ENCODE data around the gene RUFY1. TPM values are rescaled to one million over a fixed set of nuclear protein-coding genes. Genes with fewer than 3 reads are reported as not detected.
"Not testable (repeated sequence)": the region's sequence is repeated elsewhere in the genome, so short reads cannot be mapped to it uniquely, and the experiment has no call there.

Gene RUFY1
- total RNA-seq, 1 experiment from 2014 or later: 45.7 TPM

DNA sequence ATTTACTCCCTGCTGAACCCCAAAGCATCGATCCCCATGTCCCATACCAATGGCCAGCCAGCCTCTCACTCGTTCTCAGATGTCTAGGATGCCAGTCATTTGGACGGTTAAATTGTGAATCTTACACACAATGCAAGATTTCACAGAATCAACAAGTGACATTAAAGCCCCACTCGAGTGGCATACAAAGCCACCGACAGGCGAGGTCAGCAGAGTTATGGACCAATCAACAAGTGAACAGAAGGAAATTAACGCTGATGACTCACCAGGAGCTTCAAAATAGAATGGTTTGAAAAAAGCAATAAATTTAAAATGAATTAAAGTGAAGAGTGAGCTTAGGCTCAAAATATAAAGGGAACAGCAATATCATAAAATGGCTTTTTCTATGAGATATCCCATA lies 8.2 kb upstream of the RUFY1 start:
- Histone ChIP-seq H3K9me3 (ENCODE audit: control insufficient read depth, low read depth, low read length) (no peaks in the 10 kb centered on the region), H3K56ac (ENCODE audit: insufficient read length, low read depth, low read length) (no peak overlapping the region), H3K4me1 (ENCODE audit: insufficient read depth, low read length) (no peaks in the 10 kb centered on the region; the same call in 1 of the 2 replicates), H2AFZ (ENCODE audit: low read length) (no peak overlapping the region), H2BK12ac (ENCODE audit: insufficient read length, low read depth, low read length) (no peak overlapping the region), H3K23me2 (ENCODE audit: insufficient read length, low read depth, low read length, poor library complexity, severe bottlenecking) (no peaks in the 10 kb centered on the region), H2BK20ac (ENCODE audit: low read depth, low read length, poor library complexity, severe bottlenecking) (no peak overlapping the region), H2BK120ac (ENCODE audit: low read depth, low read length, poor library complexity, severe bottlenecking) (no peak overlapping the region), H3K18ac (ENCODE audit: insufficient read length, low read depth, low read length) (no peak overlapping the region), H3K14ac (ENCODE audit: insufficient read depth, low read length) (no peak overlapping the region), H3K27me3 (ENCODE audit: insufficient read depth, low read length) (no peaks in the 10 kb centered on the region), H2AK5ac (ENCODE audit: insufficient read length, low read length) (no peak overlapping the region), H3K4me2 (ENCODE audit: insufficient read depth, insufficient read length, low read length) (no peak overlapping the region), H3K23ac (ENCODE audit: insufficient read length, low read depth, low read length) (no peak overlapping the region), H4K91ac (ENCODE audit: insufficient read length, low read depth, low read length) (no peak overlapping the region), H3K79me1 (ENCODE audit: insufficient read depth, low read depth, low read length, poor library complexity, severe bottlenecking) (no peaks in the 10 kb centered on the region), H4K20me1 (ENCODE audit: control insufficient read depth, insufficient read depth, insufficient read length) (no peaks in the 10 kb centered on the region), H3K9ac (ENCODE audit: extremely low read depth, insufficient read length, low read length) (no peak overlapping the region), H2BK15ac (ENCODE audit: low read depth, low read length) (no peak overlapping the region), H4K5ac (ENCODE audit: insufficient read length, low read depth, low read length) (no peak overlapping the region), H3K4ac (ENCODE audit: low read depth, low read length) (no peak overlapping the region), H2BK5ac (ENCODE audit: insufficient read length, low read length) (no peak overlapping the region), H3K79me2 (ENCODE audit: insufficient read depth, low read length) (no peaks in the 10 kb centered on the region), H3T11ph (ENCODE audit: low read length) (no peak overlapping the region), H3K27ac (ENCODE audit: insufficient read length, low read depth, low read length) (no peak overlapping the region), H4K8ac (replicated peaks; ENCODE audit: insufficient read length, low read depth, low read length) (no peak overlapping the region)
- no peak for DNase-seq
- H3K27me3 Mint-ChIP-seq (ENCODE audit: low read depth): no peaks in the 10 kb centered on the region; the same call in none of the 2 replicates
- TF ChIP-seq, protein P1, sequence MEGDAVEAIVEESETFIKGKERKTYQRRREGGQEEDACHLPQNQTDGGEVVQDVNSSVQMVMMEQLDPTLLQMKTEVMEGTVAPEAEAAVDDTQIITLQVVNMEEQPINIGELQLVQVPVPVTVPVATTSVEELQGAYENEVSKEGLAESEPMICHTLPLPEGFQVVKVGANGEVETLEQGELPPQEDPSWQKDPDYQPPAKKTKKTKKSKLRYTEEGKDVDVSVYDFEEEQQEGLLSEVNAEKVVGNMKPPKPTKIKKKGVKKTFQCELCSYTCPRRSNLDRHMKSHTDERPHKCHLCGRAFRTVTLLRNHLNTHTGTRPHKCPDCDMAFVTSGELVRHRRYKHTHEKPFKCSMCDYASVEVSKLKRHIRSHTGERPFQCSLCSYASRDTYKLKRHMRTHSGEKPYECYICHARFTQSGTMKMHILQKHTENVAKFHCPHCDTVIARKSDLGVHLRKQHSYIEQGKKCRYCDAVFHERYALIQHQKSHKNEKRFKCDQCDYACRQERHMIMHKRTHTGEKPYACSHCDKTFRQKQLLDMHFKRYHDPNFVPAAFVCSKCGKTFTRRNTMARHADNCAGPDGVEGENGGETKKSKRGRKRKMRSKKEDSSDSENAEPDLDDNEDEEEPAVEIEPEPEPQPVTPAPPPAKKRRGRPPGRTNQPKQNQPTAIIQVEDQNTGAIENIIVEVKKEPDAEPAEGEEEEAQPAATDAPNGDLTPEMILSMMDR (conservative IDR thresholded peaks at IDR 0.05): no peak
- no peaks in the 10 kb centered on the region for H3K9me3 Mint-ChIP-seq
- no CpG with 5 or more reads among the region's 7 CpGs for WGBS (ENCODE audit: extremely low coverage, insufficient read length, low lambda C conversion rate)
- H3K4me3 Mint-ChIP-seq: no peak overlapping the region
- H3K36me3 Mint-ChIP-seq (ENCODE audit: insufficient read depth in 1 of 3, low read depth in 3 of 3): peaks cover 0 to 3% (median 0%) of the 10 kb centered on the region in 3 experiments; a peak in 1 of 7 replicates
- no peak overlapping the region; a peak in 2 of 7 replicates for H3K27ac Mint-ChIP-seq
- peaks cover 4% of the 10 kb centered on the region in 2 experiments; a peak in 3 of 4 replicates for H3K4me1 Mint-ChIP-seq

DNA sequence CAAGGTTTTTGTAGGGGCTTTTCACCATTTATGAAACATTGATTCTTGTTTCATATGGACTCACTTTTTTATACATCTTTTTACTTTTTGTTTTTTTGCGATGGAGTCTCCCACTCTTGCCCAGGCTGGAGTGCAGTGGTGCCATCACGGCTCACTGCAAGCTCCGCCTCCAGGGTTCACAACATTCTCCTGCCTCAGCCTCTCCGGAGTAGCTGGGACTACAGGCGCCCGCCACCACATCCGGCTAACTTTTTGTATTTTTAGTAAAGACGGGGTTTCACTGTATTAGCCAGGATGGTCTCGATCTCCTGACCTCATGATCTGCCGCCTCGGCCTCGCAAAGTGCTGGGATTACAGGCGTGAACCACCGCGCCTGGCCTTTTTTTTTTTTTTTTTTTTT lies 7.1 kb upstream of the RUFY1 start:
- not testable (repeated sequence) for H3K56ac ChIP-seq (ENCODE audit: insufficient read length, low read depth, low read length); H2BK15ac ChIP-seq (ENCODE audit: low read depth, low read length); H3K4me1 Mint-ChIP-seq; H3K79me1 ChIP-seq (ENCODE audit: insufficient read depth, low read depth, low read length, poor library complexity, severe bottlenecking); H2BK12ac ChIP-seq (ENCODE audit: insufficient read length, low read depth, low read length); H2BK20ac ChIP-seq (ENCODE audit: low read depth, low read length, poor library complexity, severe bottlenecking); H3T11ph ChIP-seq (ENCODE audit: low read length); H3K79me2 ChIP-seq (ENCODE audit: insufficient read depth, low read length); H2BK120ac ChIP-seq (ENCODE audit: low read depth, low read length, poor library complexity, severe bottlenecking); H3K23me2 ChIP-seq (ENCODE audit: insufficient read length, low read depth, low read length, poor library complexity, severe bottlenecking); H3K9me3 Mint-ChIP-seq; H3K27ac ChIP-seq (ENCODE audit: insufficient read length, low read depth, low read length); H3K4me1 ChIP-seq (ENCODE audit: insufficient read depth, low read length); H3K14ac ChIP-seq (ENCODE audit: insufficient read depth, low read length); H4K5ac ChIP-seq (ENCODE audit: insufficient read length, low read depth, low read length); H2BK5ac ChIP-seq (ENCODE audit: insufficient read length, low read length); H3K23ac ChIP-seq (ENCODE audit: insufficient read length, low read depth, low read length); H3K27me3 Mint-ChIP-seq (ENCODE audit: low read depth); H2AK5ac ChIP-seq (ENCODE audit: insufficient read length, low read length); H3K9me3 ChIP-seq (ENCODE audit: control insufficient read depth, low read depth, low read length); H3K4ac ChIP-seq (ENCODE audit: low read depth, low read length); H3K27me3 ChIP-seq (ENCODE audit: insufficient read depth, low read length); H2AFZ ChIP-seq (ENCODE audit: low read length); H3K4me2 ChIP-seq (ENCODE audit: insufficient read depth, insufficient read length, low read length); DNase-seq; H4K8ac ChIP-seq (replicated peaks; ENCODE audit: insufficient read length, low read depth, low read length); H4K20me1 ChIP-seq (ENCODE audit: control insufficient read depth, insufficient read depth, insufficient read length); H4K91ac ChIP-seq (ENCODE audit: insufficient read length, low read depth, low read length); H3K9ac ChIP-seq (ENCODE audit: extremely low read depth, insufficient read length, low read length); H3K27ac Mint-ChIP-seq; H3K4me3 Mint-ChIP-seq; H3K36me3 Mint-ChIP-seq (ENCODE audit: insufficient read depth in 1 of 3, low read depth in 3 of 3); H3K18ac ChIP-seq (ENCODE audit: insufficient read length, low read depth, low read length)
- WGBS (ENCODE audit: extremely low coverage, insufficient read length, low lambda C conversion rate): no CpG with 5 or more reads among the region's 15 CpGs

Measured in H9 (cell line).